Kidney (tissue), 14 donors: ENCODE data around the gene LMBR1. TPM values are rescaled to one million over a fixed set of nuclear protein-coding genes. Genes with fewer than 3 reads are reported as not detected.
"Not testable (repeated sequence)": the region's sequence is repeated elsewhere in the genome, so short reads cannot be mapped to it uniquely, and the experiment has no call there.

Source experiments
- DNase-seq, 5 donors: peaks; one replicate each; pipeline ENCODE4 v3.0.0-alpha.2; 2013 to 2020
- FAIRE-seq: peaks from 2 replicates; lab custom pipeline; 2012; peaks lifted over from hg19 to GRCh38; lab: Jason Lieb, UNC
- H3K27ac ChIP-seq, 2 donors: one replicate each; pipeline ENCODE4 v1.7.0; 2013; ENCODE audit warnings: low read depth in 2 of 2, low read length in 2 of 2, inconsistent platforms in 1 of 2
- H3K27me3 ChIP-seq: one replicate; pipeline ENCODE4 v1.7.1; 2013; ENCODE audit warnings: low read length, inconsistent platforms; ENCODE audit not compliant: control insufficient read depth, insufficient read depth
- H3K36me3 ChIP-seq, 3 donors: one replicate each; pipeline versions ENCODE4 v1.7.0 to v1.7.1; 2013; ENCODE audit warnings: low read length in 3 of 3, control low read depth in 1 of 3, inconsistent platforms in 1 of 3; ENCODE audit not compliant: insufficient read depth in 3 of 3, control insufficient read depth in 2 of 3
- H3K4me1 ChIP-seq, 3 donors: one replicate each; pipeline versions ENCODE4 v1.7.0 to v1.7.1; 2013; ENCODE audit warnings: low read length in 3 of 3, inconsistent platforms in 1 of 3, low read depth in 1 of 3; ENCODE audit not compliant: control insufficient read depth in 2 of 3, insufficient read depth in 2 of 3
- H3K4me3 ChIP-seq, 3 donors: one replicate each; pipeline versions ENCODE4 v1.7.0 to v1.8.1; 2013; ENCODE audit warnings: low read length in 3 of 3, control low read depth in 1 of 3, inconsistent platforms in 1 of 3
- H3K9ac ChIP-seq, 3 donors: one replicate each; pipeline versions ENCODE4 v1.7.0 to v1.7.1; 2013; ENCODE audit warnings: low read length in 3 of 3, control low read depth in 1 of 3, inconsistent platforms in 1 of 3
- H3K9me3 ChIP-seq, 3 donors: one replicate each; pipeline versions ENCODE4 v1.7.0 to v1.7.1; 2013; ENCODE audit warnings: low read length in 3 of 3, control low read depth in 1 of 3, inconsistent platforms in 1 of 3; ENCODE audit not compliant: control insufficient read depth in 2 of 3, insufficient read depth in 1 of 3
- intact Hi-C: fragments of 100-400 bp; cut with DNase I; formaldehyde crosslinking; loops from one replicate; pipeline ENCODE4 v1.11.1; 2022
- polyA plus RNA-seq: library from polyadenylated mRNA; stranded (reverse); fragments of 350-450 nt; fragmentation: Illumina TruSeq; extraction: RNeasy Lipid Tissue Mini Kit (QIAGEN cat#74804); gene quantifications from one replicate; pipeline ENCODE4 v1.2.3, GENCODE V29; 2014; ENCODE audit warnings: low read depth, low replicate concordance; ENCODE audit not compliant: insufficient read depth
- total RNA-seq: library from RNA; stranded (reverse); fragmentation: NEBNext Ultra II Directional; extraction: Animal tissue kit (Norgen Biotek cat#: 25700); gene quantifications from one replicate; pipeline ENCODE4 v1.2.1, GENCODE V29; 2021
- TF ChIP-seq, protein P1 (sequence below): IDR thresholded peaks from 3 replicates; pipeline ENCODE4 v1.5.1; 2012; ENCODE audit warnings: mild to moderate bottlenecking, moderate library complexity, borderline replicate concordance; ENCODE audit not compliant: insufficient read depth; ENCODE audit errors: extremely low read depth
- donor health status: control.
- donor health status: control.
- donor health status: control.
- donor health status: control.
- donor health status: control.
- donor health status: DM: yes; HTN: yes; CAD: no.
- donor health status: Normal renal cell carcinoma (clear cell type).

LMBR1 gene
- total and polyA plus RNA-seq, 2 donors from 2014 or later, result 19.6 to 82.6 TPM

DNA sequence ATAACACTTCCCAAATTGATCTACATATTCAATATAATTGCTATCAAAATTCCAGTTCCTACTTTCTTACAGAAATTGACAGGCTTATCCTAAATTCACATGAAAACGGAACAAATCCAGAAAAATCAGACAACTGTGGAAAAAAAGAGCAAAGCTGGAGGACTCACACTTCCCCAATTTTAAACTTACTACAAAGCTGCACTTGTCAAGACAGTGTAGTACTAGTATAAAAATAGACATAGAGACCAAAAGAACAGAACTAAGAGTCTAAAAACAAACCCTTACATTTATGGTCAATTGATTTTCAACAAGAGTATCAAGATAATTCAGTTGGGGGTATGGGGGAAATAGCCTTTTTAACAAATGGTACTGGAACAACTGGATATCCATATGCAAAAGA is 27.5 kb downstream of the LMBR1 start:
- no peak overlapping the region for H3K4me3 ChIP-seq
- H3K27me3 ChIP-seq, result no peaks in the 10 kb centered on the region
- H3K36me3 ChIP-seq, result peaks cover 0 to 3% (median 0%) of the 10 kb centered on the region in 3 donors
- H3K9ac ChIP-seq, result no peak overlapping the region
- H3K27ac ChIP-seq, result no peak overlapping the region
- TF ChIP-seq, protein P1, sequence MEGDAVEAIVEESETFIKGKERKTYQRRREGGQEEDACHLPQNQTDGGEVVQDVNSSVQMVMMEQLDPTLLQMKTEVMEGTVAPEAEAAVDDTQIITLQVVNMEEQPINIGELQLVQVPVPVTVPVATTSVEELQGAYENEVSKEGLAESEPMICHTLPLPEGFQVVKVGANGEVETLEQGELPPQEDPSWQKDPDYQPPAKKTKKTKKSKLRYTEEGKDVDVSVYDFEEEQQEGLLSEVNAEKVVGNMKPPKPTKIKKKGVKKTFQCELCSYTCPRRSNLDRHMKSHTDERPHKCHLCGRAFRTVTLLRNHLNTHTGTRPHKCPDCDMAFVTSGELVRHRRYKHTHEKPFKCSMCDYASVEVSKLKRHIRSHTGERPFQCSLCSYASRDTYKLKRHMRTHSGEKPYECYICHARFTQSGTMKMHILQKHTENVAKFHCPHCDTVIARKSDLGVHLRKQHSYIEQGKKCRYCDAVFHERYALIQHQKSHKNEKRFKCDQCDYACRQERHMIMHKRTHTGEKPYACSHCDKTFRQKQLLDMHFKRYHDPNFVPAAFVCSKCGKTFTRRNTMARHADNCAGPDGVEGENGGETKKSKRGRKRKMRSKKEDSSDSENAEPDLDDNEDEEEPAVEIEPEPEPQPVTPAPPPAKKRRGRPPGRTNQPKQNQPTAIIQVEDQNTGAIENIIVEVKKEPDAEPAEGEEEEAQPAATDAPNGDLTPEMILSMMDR, result no peak
- no peaks in the 10 kb centered on the region for H3K4me1 ChIP-seq
- peaks cover 0 to 4% (median 0%) of the 10 kb centered on the region in 3 donors for H3K9me3 ChIP-seq
- intact Hi-C loops, result no loop called here
- DNase-seq, result no peak
- FAIRE-seq, result no peak

DNA sequence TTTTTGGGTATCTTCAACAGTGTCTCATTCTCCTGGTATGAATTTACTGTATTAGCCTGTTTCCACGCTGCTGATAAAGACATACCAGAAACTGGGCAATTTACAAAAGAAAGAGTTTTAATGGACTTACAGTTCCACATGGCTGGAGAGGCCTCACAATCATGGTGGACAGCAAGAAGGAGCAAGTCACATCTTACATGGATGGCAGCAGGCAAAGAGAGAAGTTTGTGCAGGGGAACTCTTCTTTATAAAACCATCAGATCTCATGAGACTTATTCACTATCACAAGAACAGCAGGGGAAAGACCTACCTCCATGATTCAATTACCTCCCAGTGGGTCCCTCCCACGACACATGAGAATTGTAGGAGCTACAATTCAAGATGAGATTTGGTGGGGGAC is 31.0 kb downstream of the LMBR1 start:
- H3K36me3 ChIP-seq, FAIRE-seq, H3K9ac ChIP-seq, H3K4me1 ChIP-seq, H3K27me3 ChIP-seq, H3K27ac ChIP-seq, H3K4me3 ChIP-seq, DNase-seq, intact Hi-C loops: not testable (repeated sequence)
- H3K9me3 ChIP-seq, result peaks cover 0 to 15% (median 0%) of the 10 kb centered on the region in 3 donors

DNA sequence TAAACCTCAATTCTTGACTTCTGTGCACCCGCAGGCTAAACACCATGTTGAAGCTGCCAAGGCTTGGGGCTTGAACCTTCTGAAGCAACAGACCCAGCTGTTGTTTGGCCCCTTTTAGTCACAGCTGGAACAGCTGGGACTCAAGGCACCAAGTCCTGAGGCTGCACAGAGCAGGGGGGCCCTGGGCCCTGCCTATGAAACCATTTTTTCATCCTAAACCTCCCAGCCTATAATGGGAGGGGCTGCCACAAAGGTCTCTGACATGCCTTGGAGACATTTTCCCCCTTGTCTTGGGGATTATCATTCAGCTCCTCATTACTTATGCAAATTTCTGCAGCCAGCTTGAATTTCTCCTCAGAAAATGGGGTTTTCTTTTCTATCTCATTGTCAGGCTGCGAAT is 31.8 kb downstream of the LMBR1 start:
- Histone ChIP-seq H3K9me3 (peaks cover 0 to 15% (median 0%) of the 10 kb centered on the region in 3 donors), H3K4me1 (no peaks in the 10 kb centered on the region), H3K9ac (no peak overlapping the region), H3K27me3 (no peaks in the 10 kb centered on the region), H3K36me3 (peaks cover 0 to 3% (median 0%) of the 10 kb centered on the region in 3 donors), H3K27ac (no peak overlapping the region), H3K4me3 (no peak overlapping the region)
- FAIRE-seq, result no peak
- DNase-seq, result no peak
- TF ChIP-seq, protein P1, result no peak
- intact Hi-C loops, result no loop called here

DNA sequence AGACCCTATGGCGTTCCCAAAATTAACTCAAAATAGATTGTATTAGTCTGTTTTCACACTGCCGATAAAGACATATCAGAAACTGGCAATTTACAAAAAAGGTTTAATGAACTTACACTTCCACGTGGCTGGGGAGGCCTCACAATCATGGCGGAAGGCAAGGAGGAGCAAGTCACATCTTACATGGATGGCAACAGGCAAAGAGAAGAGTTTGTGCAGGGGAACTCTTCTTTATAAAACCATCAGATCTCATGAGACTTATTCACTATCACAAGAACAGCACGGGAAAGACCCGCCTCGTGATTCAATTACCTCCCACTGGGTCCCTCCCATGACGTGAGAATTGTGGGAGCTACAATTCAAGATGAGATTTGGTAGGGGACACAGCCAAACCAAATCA is 32.9 kb downstream of the LMBR1 start:
- H3K4me1 ChIP-seq, FAIRE-seq, H3K4me3 ChIP-seq, H3K27ac ChIP-seq, DNase-seq, H3K36me3 ChIP-seq, H3K27me3 ChIP-seq, intact Hi-C loops, H3K9ac ChIP-seq: not testable (repeated sequence)
- peaks cover 0 to 19% (median 0%) of the 10 kb centered on the region in 3 donors for H3K9me3 ChIP-seq

DNA sequence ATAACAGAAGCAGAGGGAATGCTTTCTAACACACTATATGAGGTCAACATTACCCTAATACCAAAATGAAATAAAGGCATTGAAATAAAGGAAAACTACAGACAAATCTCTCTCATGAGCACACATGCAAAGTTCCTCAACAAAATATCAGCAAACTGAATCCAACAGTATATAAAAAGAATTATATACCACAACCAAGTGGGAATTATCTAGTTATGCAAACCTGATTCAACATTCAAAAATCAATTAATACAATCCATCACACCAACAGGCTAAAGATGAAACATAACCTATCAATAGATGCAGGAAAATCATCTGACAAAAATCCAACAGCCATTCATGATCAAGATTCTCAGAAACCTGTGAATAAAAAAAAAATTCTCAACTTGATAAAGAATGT is 34.5 kb downstream of the LMBR1 start:
- intact Hi-C loops, result no loop called here
- FAIRE-seq (no peak), DNase-seq (no peak)
- H3K9me3 ChIP-seq, result peaks cover 2 to 25% (median 4%) of the 10 kb centered on the region in 3 donors
- no peak overlapping the region for H3K9ac ChIP-seq
- H3K4me1 ChIP-seq, result no peaks in the 10 kb centered on the region
- H3K27me3 ChIP-seq, result no peaks in the 10 kb centered on the region
- no peak overlapping the region for H3K27ac ChIP-seq
- no peak overlapping the region for H3K4me3 ChIP-seq
- TF ChIP-seq, protein P1, result no peak
- peaks cover 0 to 3% (median 0%) of the 10 kb centered on the region in 3 donors for H3K36me3 ChIP-seq
